Erythroblast (primary cell): ENCODE data around the gene TRPM5.

ENCODE experiments used
- GATA1 ChIP-seq: IDR thresholded peaks from 2 replicates; pipeline ENCODE4 v1.6.1; 2011; ENCODE audit warnings: low read depth, mild to moderate bottlenecking, control low read depth, low read length, moderate library complexity
- POLR2A ChIP-seq: IDR thresholded peaks from 2 replicates; pipeline ENCODE4 v1.6.1; 2011; ENCODE audit warnings: mild to moderate bottlenecking, low read length

DNA sequence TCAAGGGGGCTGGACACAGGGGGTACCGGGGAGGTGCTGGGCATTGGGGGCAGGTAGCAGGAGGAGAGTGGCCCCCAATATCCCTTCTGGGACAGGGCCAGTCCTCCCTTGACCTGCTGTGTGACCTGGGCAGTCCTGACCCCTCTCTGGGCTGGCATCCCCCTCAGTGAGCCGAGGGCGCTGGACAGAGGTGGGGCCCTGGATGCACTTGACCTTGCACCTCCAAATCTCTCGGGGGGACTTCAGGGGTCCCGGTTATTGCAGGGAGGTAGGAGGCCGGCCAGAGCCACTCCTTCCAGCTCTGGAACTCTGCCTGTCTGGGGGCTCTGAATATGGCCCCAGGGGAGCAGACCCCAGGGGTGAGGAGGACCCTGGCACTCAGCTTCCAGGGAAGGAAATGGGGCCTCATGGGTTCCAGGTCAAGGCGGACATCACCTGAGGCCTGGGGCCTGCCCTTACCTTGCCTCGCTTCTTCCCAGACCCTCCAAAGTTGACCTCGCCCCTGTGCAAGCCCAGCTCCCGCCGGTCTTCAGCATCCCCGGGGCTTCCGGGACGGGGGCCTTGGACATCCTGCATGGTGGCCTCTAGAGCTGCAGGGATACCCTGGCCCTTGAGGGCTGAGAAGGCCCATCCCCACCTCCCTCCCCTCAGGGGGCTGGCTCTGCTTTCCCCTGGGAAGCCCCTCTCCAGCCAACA is 21.7 kb downstream of the TRPM5 start:
- TF ChIP-seq POLR2A, result no peak
- no peak for TF ChIP-seq GATA1
